Measurements from ENCODE around the gene C10orf53. TPM values are rescaled to one million over a fixed set of nuclear protein-coding genes. Genes with fewer than 3 reads are reported as not detected.

The C10orf53 gene, protein sequence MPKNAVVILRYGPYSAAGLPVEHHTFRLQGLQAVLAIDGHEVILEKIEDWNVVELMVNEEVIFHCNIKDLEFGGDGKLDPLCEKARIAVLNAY
- total RNA-seq (2014; rRNA removed; shearing (Covaris generic)): not detected in 2 replicates

GRCh38 chr10:49679480-49679893, at the start of gene C10orf53:
C10orf53 (plus strand) TSS chr10:49679651; CDS start chr10:49679698, 47 bp downstream.
- DNase-seq (ENCODE audit: low spot score): no peak

GRCh38 chr10:49631975-49632374, 47.5 kb upstream of the C10orf53 start:
- no peak for DNase-seq (ENCODE audit: low spot score)

- DNase-seq (ENCODE audit: low spot score): no peak
These were observed 46.8 kb upstream of the C10orf53 start for GRCh38 chr10:49632406-49633317.

GRCh38 chr10:49633327-49634068, 46.0 kb upstream of the C10orf53 start:
- no peak for DNase-seq (ENCODE audit: low spot score)

- DNase-seq (ENCODE audit: low spot score): no peak
These were observed 45.3 kb upstream of the C10orf53 start for GRCh38 chr10:49634069-49634660.

DNA sequence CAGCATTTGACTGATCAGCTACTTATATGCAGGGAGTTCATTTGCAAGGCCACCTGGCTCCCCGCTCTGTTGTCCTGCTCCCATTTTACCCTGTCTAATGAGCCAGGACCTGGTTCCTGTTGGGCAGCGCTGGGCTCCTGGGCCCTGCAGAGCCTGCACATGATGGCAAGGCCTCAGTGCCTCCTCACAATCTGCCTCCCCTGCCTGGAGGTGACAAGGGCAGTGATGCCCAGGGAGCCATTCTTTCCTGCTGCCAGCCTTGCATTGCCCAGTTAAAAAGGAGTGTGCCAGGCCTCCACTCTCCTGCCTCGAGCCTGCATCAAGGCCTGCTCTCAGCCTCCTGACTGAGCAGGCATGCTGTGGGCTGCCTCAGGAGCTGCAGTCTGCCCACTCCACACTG, 37.1 kb upstream of the C10orf53 start:
- no peak for DNase-seq (ENCODE audit: low spot score)

DNA sequence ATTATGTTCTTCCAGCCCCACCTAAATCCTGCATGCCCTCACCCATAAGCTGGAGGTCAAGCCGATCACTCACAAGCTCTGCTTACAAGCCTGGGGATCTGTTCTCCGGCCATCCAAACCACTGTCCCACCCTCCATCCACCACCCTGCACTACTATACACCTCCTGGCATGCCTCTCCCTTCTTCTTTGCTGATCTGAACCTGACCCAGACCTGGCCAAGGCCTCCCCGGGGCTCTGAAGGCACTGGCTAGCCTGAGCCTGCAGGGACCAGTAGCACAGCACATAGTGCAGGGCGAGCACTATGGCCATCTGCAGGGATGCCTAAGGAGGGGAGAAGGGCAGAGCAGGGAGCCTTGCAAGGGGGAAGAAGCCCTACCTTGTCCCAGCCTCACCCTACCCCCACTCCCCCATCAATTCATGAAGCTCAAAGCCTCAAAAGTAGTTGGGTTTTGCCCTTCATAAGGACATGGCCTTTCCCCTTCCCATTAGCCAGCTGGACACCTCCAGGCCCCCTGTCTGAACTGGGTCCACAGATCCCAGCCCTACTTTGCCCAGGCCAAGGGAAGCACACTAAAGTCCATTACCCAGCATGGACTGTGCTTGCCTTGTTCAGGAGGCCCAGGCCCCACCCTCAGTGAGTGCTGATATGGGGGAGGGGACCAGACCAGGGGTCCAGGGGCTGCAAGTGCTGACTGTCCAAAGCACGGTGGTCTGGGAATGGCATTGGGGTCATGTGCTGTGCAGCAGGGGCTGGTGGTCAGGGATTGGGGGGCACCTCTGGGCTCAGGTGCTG, 36.0 kb upstream of the C10orf53 start:
- no peak for DNase-seq (ENCODE audit: low spot score)

DNA sequence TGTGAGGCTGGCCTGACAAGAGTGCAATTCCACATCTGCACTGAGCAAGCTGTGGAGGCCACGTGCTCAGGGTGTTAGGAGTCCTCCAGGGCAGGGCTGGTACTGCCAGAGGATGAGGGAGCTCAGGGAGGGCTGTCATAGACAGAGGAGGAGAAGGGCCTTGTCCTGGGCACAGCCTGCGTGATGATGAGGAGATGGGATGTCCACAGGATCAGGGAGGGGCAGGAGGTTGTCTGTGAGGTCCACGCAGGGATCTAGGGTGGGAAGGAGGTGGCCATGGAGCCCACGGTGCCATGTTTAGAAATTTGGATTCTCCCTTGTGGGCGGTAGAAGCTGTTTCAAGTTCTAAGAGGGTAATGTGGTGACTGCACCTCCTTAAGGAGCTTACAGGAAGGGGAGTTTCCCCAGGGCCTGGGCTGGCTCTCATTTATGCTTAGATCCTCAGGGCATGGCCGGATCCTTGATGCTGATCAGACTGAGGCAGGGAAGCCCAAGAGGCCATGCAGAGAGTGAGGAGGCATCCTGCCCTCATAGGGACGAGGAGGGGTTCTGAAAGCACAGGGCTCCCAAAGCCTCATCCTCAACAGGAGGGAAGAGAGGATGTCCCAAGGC, 35.3 kb upstream of the C10orf53 start:
- DNase-seq (ENCODE audit: low spot score): no peak

DNA sequence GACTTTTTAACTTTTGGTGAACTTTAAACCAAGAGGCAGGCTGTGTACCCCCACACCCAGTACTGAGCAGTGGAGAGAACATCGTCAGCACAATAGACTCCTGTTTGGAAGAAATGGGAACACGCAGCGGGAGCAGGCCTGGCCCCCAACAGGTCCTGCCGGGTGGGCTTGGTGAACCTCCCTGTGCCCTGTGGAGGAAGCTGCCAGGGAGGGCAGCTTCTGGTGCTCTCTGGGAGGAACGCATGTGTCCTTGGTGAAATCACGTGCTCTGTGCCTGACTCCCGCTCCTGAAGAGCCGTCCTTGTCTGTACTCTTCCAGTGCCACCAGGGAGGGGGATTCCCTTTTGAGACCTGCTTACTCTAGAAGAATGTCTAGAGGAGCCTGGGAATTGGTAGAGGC, 34.0 kb upstream of the C10orf53 start:
- DNase-seq (ENCODE audit: low spot score): no peak

GRCh38 chr10:49645871-49646870, 33.3 kb upstream of the C10orf53 start:
- no peak for DNase-seq (ENCODE audit: low spot score)

- no peak for DNase-seq (ENCODE audit: low spot score)
These were observed 31.9 kb upstream of the C10orf53 start for GRCh38 chr10:49647554-49647953.

GRCh38 chr10:49647985-49648795, 31.3 kb upstream of the C10orf53 start:
- no peak for DNase-seq (ENCODE audit: low spot score)

DNA sequence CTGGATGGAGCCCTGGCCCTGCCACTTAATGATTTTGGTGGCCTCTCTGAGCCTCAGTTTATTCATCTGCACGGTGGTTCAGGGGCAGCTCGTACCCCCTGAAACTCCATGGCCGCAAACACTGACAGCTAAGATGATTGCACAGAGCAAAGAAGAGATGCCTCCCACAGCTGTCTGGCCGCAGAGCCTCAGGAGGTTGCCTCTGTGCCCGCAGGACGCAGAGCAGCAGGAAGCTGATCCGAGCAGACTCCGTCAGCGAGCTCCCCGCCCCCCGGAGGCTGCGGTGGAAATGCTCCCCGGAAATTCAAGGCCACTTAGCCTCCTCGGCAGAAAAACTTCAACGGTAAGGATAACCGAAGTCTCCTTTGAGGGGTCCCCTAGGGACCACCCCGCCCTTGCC, 30.2 kb upstream of the C10orf53 start:
- DNase-seq (ENCODE audit: low spot score): no peak

DNA sequence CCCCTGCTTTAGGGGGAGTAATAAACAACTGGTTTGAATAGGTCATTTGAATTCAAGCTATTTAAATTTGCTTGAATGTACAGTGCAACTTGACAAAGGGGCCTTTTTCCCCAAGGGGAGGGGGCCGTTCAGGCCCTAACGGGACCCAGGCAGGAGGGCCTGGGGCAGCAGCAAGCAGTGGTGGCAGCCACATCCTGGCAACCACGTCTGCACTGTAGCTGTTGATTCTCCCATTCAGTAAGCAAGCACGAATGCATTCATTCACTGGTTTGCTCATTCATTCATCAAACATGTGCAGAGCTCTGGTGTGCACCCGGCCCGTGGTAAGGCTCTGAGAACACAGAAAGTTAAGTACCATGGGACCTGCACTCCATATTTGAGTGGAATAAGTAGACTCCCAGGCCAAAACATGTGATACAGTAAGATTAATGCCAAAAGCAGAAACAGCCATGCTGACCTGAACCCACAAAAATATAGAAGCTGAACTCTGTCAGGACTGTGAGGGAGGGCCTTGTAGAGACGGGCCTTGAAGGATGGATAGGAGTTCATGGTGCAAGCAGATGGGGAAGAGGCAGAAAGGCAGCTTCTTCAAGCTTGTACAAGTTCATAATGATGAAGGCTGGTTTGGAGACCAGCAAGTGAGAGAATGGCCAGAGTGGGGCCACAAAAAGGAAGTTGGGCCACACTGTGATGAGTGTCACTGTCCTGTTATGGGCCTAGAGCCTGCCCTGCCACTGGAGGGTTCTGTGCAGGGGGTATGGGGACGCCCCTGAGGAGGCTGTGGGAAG, 29.3 kb upstream of the C10orf53 start:
- DNase-seq (ENCODE audit: low spot score): no peak

- DNase-seq (ENCODE audit: low spot score): no peak
These were observed 28.8 kb upstream of the C10orf53 start for GRCh38 chr10:49650724-49651034.

DNA sequence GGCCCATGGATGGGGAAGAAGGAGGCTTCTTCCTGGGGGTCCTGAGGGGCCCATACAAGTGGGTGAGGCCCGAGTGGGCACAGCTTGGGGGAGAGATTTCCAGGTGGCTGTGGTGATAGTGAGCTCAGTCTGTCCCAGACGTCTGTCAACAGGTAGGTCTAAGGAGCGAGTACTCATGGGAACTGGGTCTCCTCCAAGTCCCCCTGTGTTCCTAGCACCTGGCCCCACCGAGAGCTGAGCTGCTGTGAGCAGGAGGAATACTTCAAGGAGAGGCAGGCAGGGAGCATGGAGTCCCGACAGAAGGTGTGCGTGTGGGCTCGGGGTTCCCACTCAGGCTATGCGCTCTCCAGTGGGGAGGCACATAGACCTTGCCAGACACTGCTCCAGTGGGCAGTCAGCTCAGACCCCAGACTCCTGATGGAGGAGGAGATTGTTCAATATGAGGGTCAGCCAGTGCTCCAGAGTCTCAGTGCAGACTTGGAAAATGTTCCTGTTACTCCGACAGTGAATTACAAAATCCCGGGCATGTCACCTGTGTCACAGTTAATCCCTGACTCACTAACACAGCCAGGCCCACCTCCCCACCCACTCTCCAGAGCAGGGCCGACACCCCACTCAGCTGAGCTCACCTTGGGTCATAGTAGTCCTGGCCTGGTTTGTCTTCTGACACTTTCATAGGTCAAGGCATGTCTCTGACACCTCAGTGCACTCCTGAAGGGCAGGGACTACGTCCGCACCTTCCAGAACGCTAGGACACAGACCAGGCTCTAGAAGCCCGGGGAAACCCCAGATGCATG, 28.2 kb upstream of the C10orf53 start:
- DNase-seq (ENCODE audit: low spot score): no peak

GRCh38 chr10:49651917-49652316, 27.5 kb upstream of the C10orf53 start:
- no peak for DNase-seq (ENCODE audit: low spot score)

Measured in HT-29 (cell line).